ENCODE measurements around the gene ADCY9. TPM values are rescaled to one million over a fixed set of nuclear protein-coding genes. Genes with fewer than 3 reads are reported as not detected.

Gene ADCY9
- total RNA-seq, 1 donor from 2014 or later = 11.4 TPM

DNA sequence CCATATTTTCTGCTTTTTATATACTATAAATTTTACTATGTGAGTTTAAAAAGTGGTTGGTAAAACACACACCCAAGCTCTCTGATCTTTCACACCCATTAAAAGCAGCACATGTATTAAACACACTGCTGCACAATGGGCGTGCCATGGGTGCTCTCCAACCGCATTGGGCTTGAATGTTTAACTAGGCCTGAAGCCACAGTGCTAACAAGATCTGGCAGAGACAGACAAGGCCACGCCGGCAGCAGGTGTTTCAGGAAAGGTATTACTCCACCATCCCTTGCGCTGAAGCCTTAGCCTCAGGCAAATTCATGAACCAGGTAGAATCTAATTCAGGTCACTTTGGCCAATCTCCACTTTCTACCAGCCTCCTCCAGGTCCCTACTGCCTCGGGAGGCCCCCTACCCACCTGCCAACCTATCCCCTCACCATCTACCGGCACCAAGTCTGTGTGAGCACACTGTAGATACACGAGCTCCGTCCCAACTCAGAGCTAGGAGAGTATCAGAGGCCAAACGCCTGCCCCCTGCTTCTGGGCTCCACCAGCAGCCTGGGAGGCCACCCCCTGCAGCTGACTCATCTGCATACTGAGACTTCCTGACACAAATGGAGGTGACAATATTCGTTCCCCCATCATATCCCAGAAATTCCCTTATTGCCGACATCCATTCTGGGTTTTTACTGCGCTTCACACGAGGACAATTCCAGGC, 95.0 kb downstream of the ADCY9 start:
- H4K20me1 ChIP-seq (ENCODE audit: insufficient read depth, low read length) = no peaks in the 10 kb centered on the region
- no peaks in the 10 kb centered on the region for H3K27me3 ChIP-seq (ENCODE audit: insufficient read depth, low read length)
- no peak for FAIRE-seq
- Mint-ChIP-seq H3K4me1 (ENCODE audit: low read depth, unreplicated experiment) (peaks cover 6% of the 10 kb centered on the region), H3K27ac (ENCODE audit: unreplicated experiment) (no peak overlapping the region), H3K27me3 (ENCODE audit: low read depth, unreplicated experiment) (no peaks in the 10 kb centered on the region), H3K9me3 (ENCODE audit: unreplicated experiment) (no peaks in the 10 kb centered on the region), H3K4me3 (ENCODE audit: unreplicated experiment) (no peak overlapping the region), H3K36me3 (ENCODE audit: low read depth, unreplicated experiment) (peaks cover 3% of the 10 kb centered on the region)
- DNase-seq (ENCODE audit: low read depth) = no peak
- TF ChIP-seq, protein P1, sequence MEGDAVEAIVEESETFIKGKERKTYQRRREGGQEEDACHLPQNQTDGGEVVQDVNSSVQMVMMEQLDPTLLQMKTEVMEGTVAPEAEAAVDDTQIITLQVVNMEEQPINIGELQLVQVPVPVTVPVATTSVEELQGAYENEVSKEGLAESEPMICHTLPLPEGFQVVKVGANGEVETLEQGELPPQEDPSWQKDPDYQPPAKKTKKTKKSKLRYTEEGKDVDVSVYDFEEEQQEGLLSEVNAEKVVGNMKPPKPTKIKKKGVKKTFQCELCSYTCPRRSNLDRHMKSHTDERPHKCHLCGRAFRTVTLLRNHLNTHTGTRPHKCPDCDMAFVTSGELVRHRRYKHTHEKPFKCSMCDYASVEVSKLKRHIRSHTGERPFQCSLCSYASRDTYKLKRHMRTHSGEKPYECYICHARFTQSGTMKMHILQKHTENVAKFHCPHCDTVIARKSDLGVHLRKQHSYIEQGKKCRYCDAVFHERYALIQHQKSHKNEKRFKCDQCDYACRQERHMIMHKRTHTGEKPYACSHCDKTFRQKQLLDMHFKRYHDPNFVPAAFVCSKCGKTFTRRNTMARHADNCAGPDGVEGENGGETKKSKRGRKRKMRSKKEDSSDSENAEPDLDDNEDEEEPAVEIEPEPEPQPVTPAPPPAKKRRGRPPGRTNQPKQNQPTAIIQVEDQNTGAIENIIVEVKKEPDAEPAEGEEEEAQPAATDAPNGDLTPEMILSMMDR (IDR thresholded peaks at IDR 0.05; ENCODE audit: insufficient read depth, low read depth, low read length) = no peak
- peaks cover 7% of the 10 kb centered on the region for H3K4me1 ChIP-seq (ENCODE audit: insufficient read depth, low read length)
- no peak overlapping the region for H3K4me2 ChIP-seq (ENCODE audit: low read length)
- H3K9ac ChIP-seq (ENCODE audit: low read length) = no peak overlapping the region
- no peak overlapping the region for H3K4me3 ChIP-seq (ENCODE audit: insufficient read depth, low read depth, low read length)
- H3K27ac ChIP-seq (ENCODE audit: low read depth, low read length) = no peak overlapping the region
- no peaks in the 10 kb centered on the region for H3K9me3 ChIP-seq (ENCODE audit: insufficient read depth, low read depth, low read length)
- H2AFZ ChIP-seq (ENCODE audit: low read depth, low read length) = no peak overlapping the region
- no peaks in the 10 kb centered on the region for H3K79me2 ChIP-seq (ENCODE audit: insufficient read depth, low read length)
- no peaks in the 10 kb centered on the region for H3K36me3 ChIP-seq (ENCODE audit: insufficient read depth, low read length)

DNA sequence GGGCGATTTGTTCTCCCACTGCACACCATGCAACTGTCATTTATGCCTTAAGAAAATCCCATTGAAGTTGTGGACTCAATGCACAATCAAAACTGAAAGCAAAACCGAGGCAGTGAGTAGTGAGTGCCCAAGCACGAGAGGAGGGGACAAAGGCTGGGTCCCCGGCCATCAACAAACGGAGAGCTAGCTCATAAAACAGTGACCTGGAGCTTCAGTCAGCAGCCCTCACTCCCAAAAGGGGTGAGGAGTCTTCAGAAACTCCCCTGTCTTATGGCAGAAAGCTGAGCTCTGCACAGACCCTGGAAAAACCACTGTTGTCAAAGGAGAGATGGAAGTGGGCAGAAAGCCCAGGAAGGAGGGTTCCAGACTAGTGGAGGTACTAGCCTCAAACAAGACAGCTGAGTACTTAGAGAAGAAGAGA, 96.9 kb downstream of the ADCY9 start:
- Mint-ChIP-seq H3K4me1 (ENCODE audit: low read depth, unreplicated experiment) (peaks cover 13% of the 10 kb centered on the region), H3K27ac (ENCODE audit: unreplicated experiment) (no peak overlapping the region), H3K27me3 (ENCODE audit: low read depth, unreplicated experiment) (no peaks in the 10 kb centered on the region), H3K36me3 (ENCODE audit: low read depth, unreplicated experiment) (no peaks in the 10 kb centered on the region), H3K4me3 (ENCODE audit: unreplicated experiment) (no peak overlapping the region), H3K9me3 (ENCODE audit: unreplicated experiment) (no peaks in the 10 kb centered on the region)
- peaks cover 7% of the 10 kb centered on the region for H3K4me1 ChIP-seq (ENCODE audit: insufficient read depth, low read length)
- DNase-seq (ENCODE audit: low read depth) (peak; percentile 41), FAIRE-seq (no peak)
- no peaks in the 10 kb centered on the region for H4K20me1 ChIP-seq (ENCODE audit: insufficient read depth, low read length)
- H3K9ac ChIP-seq (ENCODE audit: low read length) = peak overlapping the region; percentile 41
- no peaks in the 10 kb centered on the region for H3K9me3 ChIP-seq (ENCODE audit: insufficient read depth, low read depth, low read length)
- H3K4me3 ChIP-seq (ENCODE audit: insufficient read depth, low read depth, low read length) = peak overlapping the region; percentile 48
- no peak for TF ChIP-seq EZH2 (IDR thresholded peaks at IDR 0.05; ENCODE audit: insufficient read depth, low read length)
- TF ChIP-seq, protein P1 (IDR thresholded peaks at IDR 0.05; ENCODE audit: insufficient read depth, low read depth, low read length) = no peak
- peak overlapping the region; percentile 78 for H3K4me2 ChIP-seq (ENCODE audit: low read length)
- H3K79me2 ChIP-seq (ENCODE audit: insufficient read depth, low read length) = no peaks in the 10 kb centered on the region
- H3K36me3 ChIP-seq (ENCODE audit: insufficient read depth, low read length) = no peaks in the 10 kb centered on the region
- no peak overlapping the region for H3K27ac ChIP-seq (ENCODE audit: low read depth, low read length)
- H3K27me3 ChIP-seq (ENCODE audit: insufficient read depth, low read length) = no peaks in the 10 kb centered on the region
- H2AFZ ChIP-seq (ENCODE audit: low read depth, low read length) = peak overlapping the region; percentile 51

DNA sequence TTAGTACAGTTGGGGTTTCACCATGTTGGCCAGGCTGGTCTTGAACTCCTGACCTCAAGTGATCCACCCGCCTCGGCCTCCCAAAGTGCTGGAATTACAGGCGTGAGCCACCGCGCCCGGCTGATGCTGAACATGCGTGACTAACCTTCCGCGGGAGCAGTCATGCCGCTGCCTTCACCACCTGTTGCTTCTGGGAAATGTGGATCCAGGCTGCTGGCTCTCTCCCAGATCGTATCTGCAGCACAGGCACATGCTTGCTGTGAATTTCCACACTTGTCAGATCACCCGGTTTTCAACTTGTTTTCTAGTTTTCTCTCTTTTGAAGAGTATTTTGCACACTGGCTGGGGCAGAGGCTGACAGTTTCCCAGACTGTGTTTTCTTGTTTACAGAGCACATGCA, 97.9 kb downstream of the ADCY9 start:
- TF ChIP-seq, protein P1 (IDR thresholded peaks at IDR 0.05; ENCODE audit: insufficient read depth, low read depth, low read length) = no peak
- no peak for TF ChIP-seq EZH2 (IDR thresholded peaks at IDR 0.05; ENCODE audit: insufficient read depth, low read length)
- Mint-ChIP-seq H3K4me1 (ENCODE audit: low read depth, unreplicated experiment) (peaks cover 16% of the 10 kb centered on the region), H3K9me3 (ENCODE audit: unreplicated experiment) (no peaks in the 10 kb centered on the region), H3K36me3 (ENCODE audit: low read depth, unreplicated experiment) (no peaks in the 10 kb centered on the region), H3K4me3 (ENCODE audit: unreplicated experiment) (no peak overlapping the region), H3K27ac (ENCODE audit: unreplicated experiment) (no peak overlapping the region), H3K27me3 (ENCODE audit: low read depth, unreplicated experiment) (no peaks in the 10 kb centered on the region)
- DNase-seq (ENCODE audit: low read depth) = peak; percentile 43
- Histone ChIP-seq H3K4me1 (ENCODE audit: insufficient read depth, low read length) (peaks cover 12% of the 10 kb centered on the region), H3K27ac (ENCODE audit: low read depth, low read length) (no peak overlapping the region), H4K20me1 (ENCODE audit: insufficient read depth, low read length) (no peaks in the 10 kb centered on the region), H3K4me2 (ENCODE audit: low read length) (no peak overlapping the region), H3K79me2 (ENCODE audit: insufficient read depth, low read length) (no peaks in the 10 kb centered on the region), H3K4me3 (ENCODE audit: insufficient read depth, low read depth, low read length) (no peak overlapping the region), H3K9me3 (ENCODE audit: insufficient read depth, low read depth, low read length) (no peaks in the 10 kb centered on the region), H2AFZ (ENCODE audit: low read depth, low read length) (no peak overlapping the region), H3K36me3 (ENCODE audit: insufficient read depth, low read length) (no peaks in the 10 kb centered on the region), H3K9ac (ENCODE audit: low read length) (no peak overlapping the region), H3K27me3 (ENCODE audit: insufficient read depth, low read length) (no peaks in the 10 kb centered on the region)
- FAIRE-seq = no peak

All from astrocyte (in vitro differentiated cells and primary cell).